Kidney epithelial cell (primary cell): ENCODE measurements around the gene DENND5B. TPM values are rescaled to one million over a fixed set of nuclear protein-coding genes. Genes with fewer than 3 reads are reported as not detected.
A peak's percentile ranks its signal among the peaks of the same experiment; 100 is the strongest.

Experiments used
- DNase-seq: peaks from one replicate; pipeline ENCODE4 v3.0.0-alpha.2; 2010; ENCODE audit warnings: low read depth
- H3K27me3 ChIP-seq: 2 replicates; pipeline ENCODE4 v1.6.0; 2011; ENCODE audit warnings: low read length; ENCODE audit not compliant: control insufficient read depth, insufficient read depth
- H3K36me3 ChIP-seq: 2 replicates; pipeline ENCODE4 v1.5.1; 2011; ENCODE audit warnings: low read length; ENCODE audit not compliant: control insufficient read depth, insufficient read depth
- H3K4me3 ChIP-seq: 2 replicates; pipeline ENCODE4 v1.5.1; 2011; ENCODE audit warnings: low read depth, mild to moderate bottlenecking, control low read depth, low read length
- CTCF ChIP-seq: IDR thresholded peaks from 2 replicates; pipeline ENCODE4 v1.5.1; 2011; ENCODE audit warnings: mild to moderate bottlenecking, moderate library complexity, low read length, control low read depth, inconsistent platforms; ENCODE audit not compliant: insufficient read depth, poor library complexity, severe bottlenecking
- total RNA-seq: library from RNA; depleted of rRNA; stranded (reverse); fragments of >200 nt; gene quantifications from 2 replicates; pipeline ENCODE4 v1.2.3, GENCODE V29; 2015

The DENND5B gene
- total RNA-seq, 1 donor from 2014 or later: 7.6 TPM

GRCh38 chr12:31370531-31371255 lies 220.2 kb downstream of the DENND5B start:
- no peaks in the 10 kb centered on the region for H3K27me3 ChIP-seq
- no peak for TF ChIP-seq CTCF
- no peaks in the 10 kb centered on the region for H3K36me3 ChIP-seq
- H3K4me3 ChIP-seq: no peak overlapping the region
- no peak for DNase-seq

- no peak for TF ChIP-seq CTCF
- DNase-seq: peak; percentile 43
- Histone ChIP-seq H3K27me3 (no peaks in the 10 kb centered on the region), H3K4me3 (no peak overlapping the region), H3K36me3 (no peaks in the 10 kb centered on the region)
These were observed 221.0 kb downstream of the DENND5B start for GRCh38 chr12:31369712-31370521.

- no peaks in the 10 kb centered on the region for H3K36me3 ChIP-seq
- no peak for TF ChIP-seq CTCF
- no peaks in the 10 kb centered on the region for H3K27me3 ChIP-seq
- no peak overlapping the region for H3K4me3 ChIP-seq
- DNase-seq: no peak
These were observed 222.1 kb downstream of the DENND5B start for GRCh38 chr12:31368666-31369361.

GRCh38 chr12:31366104-31366621 lies 224.8 kb downstream of the DENND5B start:
- no peak for DNase-seq
- no peak for TF ChIP-seq CTCF
- no peaks in the 10 kb centered on the region for H3K27me3 ChIP-seq
- H3K36me3 ChIP-seq: no peaks in the 10 kb centered on the region
- H3K4me3 ChIP-seq: no peak overlapping the region

GRCh38 chr12:31363831-31364230 lies 227.1 kb downstream of the DENND5B start:
- no peak for TF ChIP-seq CTCF

More at GRCh38 chr12:31363831-31364230, 227.1 kb downstream of the DENND5B start:
- no peak for DNase-seq
- no peak overlapping the region for H3K4me3 ChIP-seq
- no peaks in the 10 kb centered on the region for H3K36me3 ChIP-seq
- no peaks in the 10 kb centered on the region for H3K27me3 ChIP-seq
